Osteoblast (primary cell): ENCODE data around the gene ACY1. TPM values are rescaled to one million over a fixed set of nuclear protein-coding genes. Genes with fewer than 3 reads are reported as not detected.

Source experiments
- DNase-seq: peaks from one replicate; pipeline ENCODE4 v3.0.0; 2011; ENCODE audit warnings: low spot score, mixed read lengths; ENCODE audit not compliant: insufficient read length; ENCODE audit errors: missing footprints
- H2AFZ ChIP-seq: 2 replicates; pipeline ENCODE4 v1.6.0; 2011; ENCODE audit warnings: mild to moderate bottlenecking, low read length
- H3K27ac ChIP-seq: 2 replicates; pipeline ENCODE4 v1.5.1; 2011; ENCODE audit warnings: mild to moderate bottlenecking, low read depth, low read length, moderate library complexity
- H3K27me3 ChIP-seq: 2 replicates; pipeline ENCODE4 v1.6.0; 2012; ENCODE audit warnings: mild to moderate bottlenecking, control low read depth, inconsistent platforms, low read length, moderate library complexity; ENCODE audit not compliant: insufficient read depth
- H3K36me3 ChIP-seq: 2 replicates; pipeline ENCODE4 v1.5.1; 2011; ENCODE audit warnings: mild to moderate bottlenecking, low read length, control low read depth, moderate library complexity; ENCODE audit not compliant: insufficient read depth
- H3K4me1 ChIP-seq: 2 replicates; pipeline ENCODE4 v1.5.1; 2011; ENCODE audit warnings: mild to moderate bottlenecking, low read length, control low read depth, moderate library complexity; ENCODE audit not compliant: insufficient read depth
- H3K4me2 ChIP-seq: 2 replicates; pipeline ENCODE4 v1.6.0; 2011; ENCODE audit warnings: mild to moderate bottlenecking, low read length; ENCODE audit not compliant: insufficient read depth
- H3K4me3 ChIP-seq: fragments of 200-600 bp; sonication (generic); 3 replicates; pipeline ENCODE4 v1.5.1; 2012; ENCODE audit warnings: mild to moderate bottlenecking, low read length, inconsistent platforms; ENCODE audit not compliant: insufficient read depth
- H3K79me2 ChIP-seq: 2 replicates; pipeline ENCODE4 v1.6.0; 2012; ENCODE audit warnings: mild to moderate bottlenecking, low read length, control low read depth, inconsistent platforms; ENCODE audit not compliant: insufficient read depth
- H3K9me3 ChIP-seq: 2 replicates; pipeline ENCODE4 v1.5.1; 2011; ENCODE audit warnings: low read depth, low read length, control low read depth
- H4K20me1 ChIP-seq: 2 replicates; pipeline ENCODE4 v1.6.0; 2012; ENCODE audit warnings: mild to moderate bottlenecking, low read length, control low read depth; ENCODE audit not compliant: insufficient read depth
- total RNA-seq: library from RNA; depleted of rRNA; stranded (reverse); fragments of >200 nt; gene quantifications from 2 replicates; pipeline ENCODE4 v1.2.3, GENCODE V29; 2012
- TF ChIP-seq, protein P1 (sequence below): IDR thresholded peaks from 2 replicates; pipeline ENCODE4 v1.5.1; 2011; ENCODE audit warnings: mild to moderate bottlenecking, low read depth, low read length, moderate library complexity; ENCODE audit errors: extremely low read depth

Gene ACY1
- total RNA-seq, 1 donor: 37.6 TPM

DNA sequence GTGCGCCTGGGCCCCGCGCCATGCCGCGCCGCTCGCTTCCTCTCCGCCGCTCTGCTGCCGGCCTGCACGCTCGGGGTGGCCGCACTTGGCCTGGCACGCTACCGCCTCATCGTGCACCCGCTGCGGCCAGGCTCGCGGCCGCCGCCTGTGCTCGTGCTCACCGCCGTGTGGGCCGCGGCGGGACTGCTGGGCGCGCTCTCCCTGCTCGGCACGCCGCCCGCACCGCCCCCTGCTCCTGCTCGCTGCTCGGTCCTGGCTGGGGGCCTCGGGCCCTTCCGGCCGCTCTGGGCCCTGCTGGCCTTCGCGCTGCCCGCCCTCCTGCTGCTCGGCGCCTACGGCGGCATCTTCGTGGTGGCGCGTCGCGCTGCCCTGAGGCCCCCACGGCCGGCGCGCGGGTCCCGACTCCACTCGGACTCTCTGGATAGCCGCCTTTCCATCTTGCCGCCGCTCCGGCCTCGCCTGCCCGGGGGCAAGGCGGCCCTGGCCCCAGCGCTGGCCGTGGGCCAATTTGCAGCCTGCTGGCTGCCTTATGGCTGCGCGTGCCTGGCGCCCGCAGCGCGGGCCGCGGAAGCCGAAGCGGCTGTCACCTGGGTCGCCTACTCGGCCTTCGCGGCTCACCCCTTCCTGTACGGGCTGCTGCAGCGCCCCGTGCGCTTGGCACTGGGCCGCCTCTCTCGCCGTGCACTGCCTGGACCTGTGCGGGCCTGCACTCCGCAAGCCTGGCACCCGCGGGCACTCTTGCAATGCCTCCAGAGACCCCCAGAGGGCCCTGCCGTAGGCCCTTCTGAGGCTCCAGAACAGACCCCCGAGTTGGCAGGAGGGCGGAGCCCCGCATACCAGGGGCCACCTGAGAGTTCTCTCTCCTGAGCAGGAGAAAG is 27.2 kb upstream of the ACY1 start:
- TF ChIP-seq, protein P1, sequence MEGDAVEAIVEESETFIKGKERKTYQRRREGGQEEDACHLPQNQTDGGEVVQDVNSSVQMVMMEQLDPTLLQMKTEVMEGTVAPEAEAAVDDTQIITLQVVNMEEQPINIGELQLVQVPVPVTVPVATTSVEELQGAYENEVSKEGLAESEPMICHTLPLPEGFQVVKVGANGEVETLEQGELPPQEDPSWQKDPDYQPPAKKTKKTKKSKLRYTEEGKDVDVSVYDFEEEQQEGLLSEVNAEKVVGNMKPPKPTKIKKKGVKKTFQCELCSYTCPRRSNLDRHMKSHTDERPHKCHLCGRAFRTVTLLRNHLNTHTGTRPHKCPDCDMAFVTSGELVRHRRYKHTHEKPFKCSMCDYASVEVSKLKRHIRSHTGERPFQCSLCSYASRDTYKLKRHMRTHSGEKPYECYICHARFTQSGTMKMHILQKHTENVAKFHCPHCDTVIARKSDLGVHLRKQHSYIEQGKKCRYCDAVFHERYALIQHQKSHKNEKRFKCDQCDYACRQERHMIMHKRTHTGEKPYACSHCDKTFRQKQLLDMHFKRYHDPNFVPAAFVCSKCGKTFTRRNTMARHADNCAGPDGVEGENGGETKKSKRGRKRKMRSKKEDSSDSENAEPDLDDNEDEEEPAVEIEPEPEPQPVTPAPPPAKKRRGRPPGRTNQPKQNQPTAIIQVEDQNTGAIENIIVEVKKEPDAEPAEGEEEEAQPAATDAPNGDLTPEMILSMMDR: peak; percentile 17
- Histone ChIP-seq H2AFZ (no peak overlapping the region), H3K27ac (no peak overlapping the region), H3K27me3 (no peaks in the 10 kb centered on the region), H3K4me3 (peak overlapping the region; percentile 40), H3K9me3 (no peaks in the 10 kb centered on the region), H3K4me2 (peak overlapping the region; percentile 45), H3K36me3 (peaks cover 10% of the 10 kb centered on the region), H3K4me1 (peaks cover 11% of the 10 kb centered on the region), H3K79me2 (no peaks in the 10 kb centered on the region), H4K20me1 (no peaks in the 10 kb centered on the region)
- peak; percentile 97 for DNase-seq

- Histone ChIP-seq H4K20me1 (peaks cover 13% of the 10 kb centered on the region), H3K4me2 (no peak overlapping the region), H3K9me3 (no peaks in the 10 kb centered on the region), H3K27ac (no peak overlapping the region), H3K4me3 (no peak overlapping the region), H3K27me3 (no peaks in the 10 kb centered on the region), H2AFZ (no peak overlapping the region), H3K79me2 (no peaks in the 10 kb centered on the region), H3K4me1 (peaks cover 11% of the 10 kb centered on the region), H3K36me3 (peaks cover 10% of the 10 kb centered on the region)
- TF ChIP-seq, protein P1: no peak
- peak; percentile 87 for DNase-seq
Measured at GRCh38 chr3:51957520-51958205, 25.7 kb upstream of the ACY1 start.

DNA sequence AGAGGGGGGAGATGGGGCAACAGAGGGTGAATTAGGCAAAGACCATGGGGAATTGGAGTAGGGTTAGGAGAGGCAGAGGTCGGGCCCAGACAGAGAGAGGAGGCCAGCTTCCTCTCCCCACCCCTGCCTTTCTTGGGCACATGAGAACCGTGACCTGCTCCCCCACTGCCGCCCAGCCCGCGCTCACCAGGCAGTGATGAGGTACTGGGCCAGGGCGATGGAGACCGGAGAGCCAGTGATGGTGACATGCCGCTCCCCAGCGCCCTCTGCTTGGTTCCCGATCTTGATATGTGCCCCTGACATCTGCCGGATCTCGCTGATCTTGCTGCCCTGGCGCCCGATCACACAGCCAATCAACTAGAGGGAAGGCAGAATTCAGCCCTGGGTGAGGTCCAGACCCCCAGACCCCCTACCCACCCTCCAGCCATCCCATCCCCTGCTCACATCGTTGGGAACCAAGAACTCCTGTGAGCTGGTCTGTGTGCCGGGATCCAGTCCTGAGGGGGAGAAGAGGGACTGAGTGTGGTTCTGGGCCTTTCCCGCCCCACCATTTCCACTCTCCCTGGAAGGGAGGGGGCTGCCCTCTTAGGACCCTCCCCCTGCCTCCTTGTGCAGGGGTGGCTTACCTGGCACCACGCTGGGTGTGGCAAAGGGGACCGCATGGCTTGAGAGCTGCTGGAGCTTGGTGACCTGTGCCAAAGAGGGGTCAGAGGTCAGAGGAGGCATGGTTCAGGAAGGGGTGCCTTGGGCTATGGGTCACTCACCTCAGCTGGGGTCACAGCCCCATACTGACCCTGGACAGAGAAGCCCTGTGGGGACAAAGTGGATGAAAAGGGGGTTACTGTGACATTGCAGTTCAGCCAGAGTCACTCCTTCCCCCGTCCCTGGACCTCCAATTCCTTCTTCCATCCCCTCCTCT is 24.5 kb upstream of the ACY1 start:
- Histone ChIP-seq H3K79me2 (no peaks in the 10 kb centered on the region), H3K27me3 (no peaks in the 10 kb centered on the region), H3K4me1 (peaks cover under 1% of the 10 kb centered on the region), H2AFZ (no peak overlapping the region), H4K20me1 (peaks cover 13% of the 10 kb centered on the region), H3K27ac (no peak overlapping the region), H3K4me2 (no peak overlapping the region), H3K4me3 (no peak overlapping the region), H3K36me3 (peaks cover 10% of the 10 kb centered on the region), H3K9me3 (no peaks in the 10 kb centered on the region)
- DNase-seq: peak; percentile 72
- TF ChIP-seq, protein P1: no peak
